HG02759 (cell line): Measurements from ENCODE around the gene SPINT1.

Experiments
- ATAC-seq: cut with Tn5 transposase; IDR thresholded peaks from one replicate; pipeline ENCODE4 v1.9.1; 2021; ENCODE audit warnings: mild to moderate bottlenecking, moderate library complexity; ENCODE audit not compliant: unreplicated experiment

The SPINT1 gene

DNA sequence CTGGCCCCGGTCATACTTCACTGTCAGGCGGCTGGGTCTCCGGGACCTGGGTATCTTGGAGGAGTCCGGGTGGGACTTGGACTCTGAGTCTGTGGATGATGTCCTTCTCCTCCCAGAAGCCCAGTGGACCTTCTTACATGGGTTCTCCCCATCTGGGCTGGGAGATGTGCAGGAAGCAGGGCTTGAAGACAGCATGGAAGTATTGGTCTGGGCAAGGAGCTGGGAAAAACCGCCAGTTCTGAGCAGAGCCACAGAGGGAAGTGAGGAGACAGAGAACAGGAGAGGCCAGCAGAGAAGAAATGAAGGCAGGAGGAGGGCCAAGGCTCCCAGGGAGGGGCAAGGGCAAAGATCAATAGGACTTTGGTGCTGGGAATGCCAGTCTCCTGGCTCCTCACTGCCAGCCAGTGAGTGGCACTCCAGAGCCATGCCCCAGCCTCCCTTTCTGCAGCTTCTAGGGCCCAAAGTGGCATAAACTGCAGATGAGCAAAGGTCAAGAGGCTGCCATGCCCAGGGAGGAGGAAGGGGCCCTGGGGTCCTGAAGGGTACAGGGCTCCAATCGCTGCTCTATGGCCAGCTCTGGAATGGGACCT, 15.3 kb upstream of the SPINT1 start, which contains the start of gene PPP1R14D:
Gene PPP1R14D, minus strand, starts transcription at position 262 of the 590 bp plus-strand sequence. Its CDS starts 67 bp downstream, at position 195.
- ATAC-seq = no peak

DNA sequence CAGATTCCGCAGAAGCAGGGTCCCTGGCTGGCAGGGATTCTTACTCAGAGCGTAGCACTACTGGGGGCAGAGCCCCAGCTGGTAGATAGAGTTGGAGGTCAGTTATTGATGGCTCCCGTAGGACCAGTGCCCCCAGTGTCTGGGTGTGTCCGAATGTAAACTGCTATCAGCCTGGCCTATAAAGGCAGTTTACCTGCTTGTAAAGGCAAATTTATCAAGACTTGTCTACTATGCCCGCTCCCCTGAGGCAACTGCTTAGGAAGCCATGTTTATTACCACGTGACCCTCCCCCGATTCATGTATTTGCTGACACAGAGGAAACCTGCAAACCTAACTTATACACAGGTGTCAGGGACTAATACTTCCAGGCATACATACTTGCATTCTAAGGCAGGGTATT, 14.7 kb upstream of the SPINT1 start:
- no peak for ATAC-seq

DNA sequence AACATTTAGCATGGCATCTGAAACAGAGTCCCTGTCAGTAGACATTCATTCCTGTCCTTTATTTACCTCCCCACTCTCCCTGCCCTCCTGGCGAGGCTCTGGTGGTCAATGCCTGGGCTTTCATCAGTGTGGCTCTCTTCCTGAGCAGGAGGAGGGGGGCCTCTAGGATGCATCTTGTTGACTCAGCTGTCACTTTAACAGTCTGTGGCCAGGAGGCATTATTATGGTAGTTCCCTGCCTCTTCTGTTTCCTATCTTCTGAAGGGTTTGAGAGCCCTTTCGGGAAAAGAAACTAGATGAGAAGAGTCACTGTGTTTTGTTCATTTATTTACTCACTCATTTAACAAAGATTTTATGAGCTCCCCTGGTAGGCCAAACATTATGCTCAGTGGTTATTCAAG, 13.0 kb upstream of the SPINT1 start:
- ATAC-seq = no peak

DNA sequence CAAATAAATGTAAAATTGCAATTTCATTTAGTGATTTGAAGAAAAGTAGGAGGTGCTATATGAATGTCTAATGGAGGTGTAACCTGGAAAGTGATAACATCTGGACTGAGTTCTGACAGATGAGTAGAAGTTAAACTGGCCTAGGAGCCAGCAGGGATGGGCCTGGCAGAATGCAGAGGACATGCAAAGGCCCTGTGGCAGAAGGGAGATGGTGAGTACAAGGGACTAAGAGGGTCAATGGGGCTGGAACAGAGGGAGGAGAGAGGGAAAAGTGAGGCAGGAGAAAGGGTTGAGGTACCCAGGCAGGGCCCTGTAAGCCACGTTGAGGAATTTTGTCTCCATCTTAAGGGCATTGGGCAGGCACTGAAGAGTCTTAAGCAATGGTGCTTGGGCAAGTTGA, 12.0 kb upstream of the SPINT1 start:
- no peak for ATAC-seq

DNA sequence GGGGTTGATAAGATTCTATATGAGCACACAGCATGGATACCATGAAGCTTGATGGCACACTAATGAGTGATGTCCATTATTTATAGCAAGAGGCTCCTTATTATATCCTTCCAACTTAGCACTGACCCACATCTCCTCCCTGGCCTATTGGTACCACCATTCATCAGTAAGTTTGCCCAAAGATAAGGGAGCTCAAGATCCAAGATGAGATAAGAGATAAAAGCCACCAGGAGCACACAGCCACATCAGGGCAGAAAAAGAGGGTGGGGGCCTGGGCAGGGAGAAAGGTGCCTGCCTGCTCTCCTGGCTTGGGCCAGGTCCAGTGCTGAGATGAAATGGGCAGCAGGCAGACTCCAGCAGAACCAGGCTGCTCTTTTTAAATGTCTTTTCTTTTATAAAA, 10.9 kb upstream of the SPINT1 start:
- ATAC-seq = no peak

DNA sequence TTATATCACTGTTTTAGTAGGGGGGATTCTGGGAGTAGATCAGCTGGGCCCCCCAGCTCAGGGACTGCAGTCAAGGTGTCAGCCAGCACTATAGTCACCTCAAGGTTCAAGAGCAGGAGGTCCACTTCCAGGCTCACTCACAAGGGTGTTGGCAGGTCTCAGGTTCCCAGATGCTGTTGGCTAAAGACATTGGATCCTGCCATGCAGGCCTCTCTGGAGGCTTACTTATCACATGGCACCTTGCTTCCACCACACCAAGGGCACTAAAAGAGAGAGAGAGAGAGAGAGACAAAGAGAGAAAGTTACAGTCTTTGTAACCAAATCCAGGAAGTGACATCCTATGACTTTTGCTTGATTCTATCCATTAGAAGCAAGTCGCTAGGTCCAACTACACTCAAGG, 7.8 kb upstream of the SPINT1 start:
- no peak for ATAC-seq

DNA sequence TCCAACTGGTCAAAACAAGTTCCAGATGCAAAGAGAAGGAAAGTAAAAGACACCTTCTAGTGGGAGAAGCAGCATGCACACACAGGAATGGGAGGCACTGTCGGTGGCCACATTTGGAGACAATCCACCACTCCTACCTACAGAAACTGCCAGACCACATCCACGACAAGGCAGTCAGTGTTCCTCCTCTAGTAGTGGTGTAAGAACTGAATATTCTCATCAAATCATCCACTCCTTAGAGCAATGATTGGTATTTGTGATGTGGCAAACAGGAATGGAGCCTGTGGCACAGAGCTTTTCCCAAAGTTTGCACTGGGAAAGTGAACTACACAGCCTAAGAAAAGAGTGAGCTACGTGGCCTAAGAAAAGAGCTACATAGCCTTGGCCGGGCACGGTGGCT, 5.1 kb upstream of the SPINT1 start:
- no peak for ATAC-seq

DNA sequence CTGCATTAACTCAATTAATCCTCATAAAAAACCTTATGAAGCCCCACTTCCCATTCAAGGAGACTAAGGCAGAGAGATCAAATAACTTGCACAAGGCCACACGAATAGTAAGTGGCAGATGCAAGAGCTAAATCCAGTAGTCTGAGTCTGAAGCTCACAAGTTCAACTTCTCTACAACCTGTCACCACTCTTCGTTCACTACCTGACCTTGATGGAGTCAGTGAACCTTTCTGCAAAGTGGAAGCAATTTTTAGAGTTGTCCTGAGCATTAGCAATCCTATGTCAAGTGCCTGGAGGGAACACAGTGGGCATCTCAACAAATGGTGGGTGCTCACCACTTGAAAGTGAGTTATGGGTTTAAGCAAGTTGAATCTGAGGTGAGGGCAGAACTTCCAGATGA, 2.1 kb upstream of the SPINT1 start:
- ATAC-seq = no peak

DNA sequence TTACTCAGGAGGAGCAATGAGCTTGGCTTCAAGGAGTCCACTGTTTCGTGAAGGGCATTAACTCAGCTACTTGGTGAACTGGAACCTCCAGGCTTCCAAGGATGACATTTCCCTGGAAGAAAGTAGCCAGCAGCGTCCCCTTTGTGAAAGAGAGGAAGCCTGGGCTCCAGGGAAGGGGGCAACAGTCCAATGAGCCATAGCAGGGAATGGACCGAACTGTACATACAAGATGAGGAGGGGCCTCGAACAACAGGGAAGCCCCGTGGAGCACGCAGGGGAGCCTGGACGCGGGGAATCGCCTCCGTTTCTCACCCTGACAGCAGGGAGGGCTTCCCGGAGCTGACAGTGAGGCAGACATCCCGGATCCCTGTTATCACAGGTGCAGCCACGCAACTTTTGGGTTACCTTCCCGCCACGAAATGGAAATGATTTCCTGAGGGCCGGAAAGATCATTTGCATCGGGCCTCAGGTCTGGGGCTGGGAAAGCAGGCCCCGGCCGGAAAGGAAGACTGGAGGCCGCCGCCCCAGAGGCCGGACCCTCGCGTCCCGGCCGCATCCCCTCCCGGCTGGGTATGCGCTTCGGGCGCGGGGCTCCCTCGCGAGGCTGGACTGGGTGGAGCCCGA, 475 bp upstream of the SPINT1 start:
- no peak for ATAC-seq

DNA sequence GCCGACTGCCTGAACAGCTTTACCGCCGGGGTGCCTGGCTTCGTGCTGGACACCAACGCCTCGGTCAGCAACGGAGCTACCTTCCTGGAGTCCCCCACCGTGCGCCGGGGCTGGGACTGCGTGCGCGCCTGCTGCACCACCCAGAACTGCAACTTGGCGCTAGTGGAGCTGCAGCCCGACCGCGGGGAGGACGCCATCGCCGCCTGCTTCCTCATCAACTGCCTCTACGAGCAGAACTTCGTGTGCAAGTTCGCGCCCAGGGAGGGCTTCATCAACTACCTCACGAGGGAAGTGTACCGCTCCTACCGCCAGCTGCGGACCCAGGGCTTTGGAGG, 815 bp downstream of the SPINT1 start:
- ATAC-seq = no peak

DNA sequence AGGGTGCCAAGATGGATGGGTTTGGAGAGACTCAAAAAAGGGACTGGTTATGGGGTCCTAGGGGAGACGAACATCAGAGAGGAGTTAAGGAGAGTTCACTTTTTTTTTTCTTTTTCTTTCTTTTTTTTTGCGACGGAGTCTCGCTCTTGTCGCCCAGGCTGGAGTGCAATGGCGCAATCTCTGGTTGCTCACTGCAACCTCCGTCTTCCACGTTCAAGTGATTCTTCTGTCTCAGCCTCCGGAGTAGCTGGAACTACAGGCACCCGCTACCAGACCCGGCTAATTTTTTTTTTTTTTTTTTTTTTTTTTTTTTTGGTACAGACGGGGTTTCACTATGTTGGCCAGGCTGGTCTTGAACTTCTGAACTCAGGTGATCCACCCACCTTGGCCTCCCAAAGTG, 1.2 kb downstream of the SPINT1 start:
- no peak for ATAC-seq

DNA sequence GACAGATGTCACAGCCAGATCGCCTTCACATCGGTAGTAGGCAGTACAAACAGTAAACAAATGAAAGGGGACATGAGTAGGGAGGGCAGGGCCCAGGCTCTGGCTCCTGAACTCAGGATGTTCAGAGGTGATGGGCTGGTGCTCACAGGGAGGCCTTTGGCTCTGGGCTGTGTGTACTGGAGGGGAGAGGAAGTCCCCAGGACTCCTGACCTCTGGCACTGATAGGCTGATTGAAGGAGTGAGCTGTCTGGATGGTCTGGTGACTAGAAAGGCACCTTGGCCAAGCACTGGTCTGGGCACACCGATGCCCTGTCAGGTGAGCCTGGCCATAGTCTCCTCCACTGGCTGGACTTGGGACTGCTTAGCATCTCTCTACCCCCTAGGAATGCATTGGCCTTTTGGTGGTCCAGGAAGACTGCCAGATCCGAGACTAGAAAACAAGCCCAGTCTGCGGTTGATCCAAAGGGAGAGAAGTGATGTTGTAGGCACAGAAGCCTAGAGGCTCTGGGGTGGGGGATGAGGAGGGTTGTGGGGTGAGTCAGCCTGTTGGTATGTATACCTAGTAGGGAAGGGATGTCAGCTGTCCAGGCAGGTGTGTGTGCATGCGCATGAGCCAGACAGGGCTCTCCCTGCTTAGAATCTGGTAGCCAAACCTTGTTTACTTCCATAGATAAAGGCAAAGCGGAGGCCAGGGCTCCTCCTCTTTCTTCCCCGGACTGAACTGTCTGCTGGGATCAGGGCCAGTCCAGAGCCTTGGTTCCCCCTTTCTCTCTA, 1.9 kb downstream of the SPINT1 start:
- ATAC-seq = no peak

DNA sequence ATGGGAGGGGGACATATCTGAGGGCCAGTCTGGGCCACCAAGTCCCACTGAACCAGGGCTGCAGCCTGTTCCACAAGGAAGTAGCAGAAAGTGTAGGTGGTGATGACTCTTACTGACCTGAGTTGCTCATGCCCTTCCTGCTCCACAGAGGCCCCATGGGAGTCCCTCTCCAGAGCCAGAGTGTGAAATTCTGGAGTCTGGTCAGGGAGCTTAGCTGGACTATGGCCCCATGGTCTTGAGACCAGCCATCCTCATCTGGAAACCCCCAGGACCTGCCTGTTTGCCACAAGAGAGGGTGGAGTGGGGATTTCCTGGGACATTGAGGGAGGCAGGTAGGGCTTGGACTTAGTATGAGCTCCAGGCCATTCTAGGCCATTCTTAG, 3.0 kb downstream of the SPINT1 start:
- peak; percentile 23 for ATAC-seq

DNA sequence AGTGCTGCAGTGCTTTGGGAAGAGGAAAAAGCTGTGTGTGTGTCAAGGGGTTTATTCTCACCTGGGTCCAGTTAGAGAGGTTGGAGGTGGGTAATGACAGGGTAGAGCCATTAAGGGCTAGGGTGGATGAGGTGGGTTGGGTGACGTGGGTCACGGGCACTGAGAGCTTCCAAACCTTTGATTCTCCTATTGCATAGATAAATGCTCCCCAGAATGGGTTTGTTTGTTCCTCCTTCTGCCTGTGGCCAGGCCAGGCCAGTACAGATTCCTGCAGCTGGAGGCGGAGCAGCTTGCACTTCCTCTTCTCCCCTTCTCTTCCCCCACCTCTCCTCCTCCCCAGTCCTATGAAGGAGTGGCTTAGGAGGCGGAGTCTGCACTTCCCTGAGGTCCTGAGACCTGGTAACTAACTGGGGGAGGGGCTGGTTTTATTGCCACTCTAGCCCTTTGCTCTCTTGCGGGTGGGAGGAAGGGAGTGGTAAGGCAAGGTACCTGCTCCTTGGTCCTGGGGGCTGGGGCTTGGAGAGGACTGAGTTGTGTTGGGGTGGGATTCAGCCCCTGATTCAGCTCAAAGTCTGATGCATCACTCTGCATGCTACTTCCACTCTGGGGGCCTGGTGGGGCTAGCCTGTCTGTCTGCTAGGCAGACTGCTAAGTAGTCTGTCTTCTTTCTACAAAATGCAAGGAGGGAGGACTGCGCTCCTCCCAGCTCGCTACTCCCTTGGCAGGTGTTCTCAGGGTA, 3.5 kb downstream of the SPINT1 start:
- peak; percentile 81 for ATAC-seq

DNA sequence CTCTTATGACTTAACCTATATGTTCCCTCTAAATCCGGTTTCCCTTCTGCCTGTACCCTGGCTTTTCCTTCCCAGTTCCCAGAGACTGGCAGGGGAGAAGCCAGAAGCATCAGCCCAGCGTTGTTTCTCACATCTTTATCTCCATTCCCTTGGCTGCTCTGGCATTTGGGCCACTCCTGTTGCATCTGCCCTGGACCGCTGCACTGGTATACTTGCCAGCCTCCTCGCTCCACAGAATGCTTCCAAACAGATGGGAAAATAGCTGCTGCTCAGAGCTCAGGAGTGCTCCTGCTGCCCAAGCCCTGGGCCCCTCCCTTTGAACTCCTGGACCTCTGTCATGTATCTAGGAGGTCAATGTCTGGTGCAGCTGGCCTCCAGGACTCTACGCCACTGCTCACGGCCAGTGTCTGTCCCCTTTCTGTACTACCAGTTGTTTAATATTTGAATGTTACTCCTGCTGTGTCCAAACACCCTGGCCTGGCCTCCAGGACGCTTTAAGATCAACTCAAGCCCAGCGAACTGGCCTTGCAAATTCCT, 6.8 kb downstream of the SPINT1 start:
- ATAC-seq = no peak

DNA sequence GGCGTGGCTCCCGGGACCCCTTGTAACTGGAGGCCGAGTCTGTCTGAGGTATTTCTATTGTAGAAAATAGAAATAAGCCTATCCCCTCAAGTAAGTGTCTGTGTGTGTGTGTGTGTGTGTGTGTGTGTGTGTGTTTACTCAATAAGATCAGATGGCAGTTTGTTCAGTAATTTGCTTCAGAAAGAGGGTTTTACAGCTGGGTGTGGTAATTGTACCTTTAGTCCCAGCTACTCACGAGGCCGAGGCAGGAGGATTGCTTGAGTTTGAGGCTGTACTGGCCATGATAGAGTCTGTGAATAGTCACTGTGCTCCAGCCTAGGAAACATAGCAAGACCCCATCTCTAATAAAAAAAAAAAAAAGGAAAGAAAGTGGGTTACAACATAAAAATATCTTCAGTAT, 8.7 kb downstream of the SPINT1 start:
- ATAC-seq = no peak

DNA sequence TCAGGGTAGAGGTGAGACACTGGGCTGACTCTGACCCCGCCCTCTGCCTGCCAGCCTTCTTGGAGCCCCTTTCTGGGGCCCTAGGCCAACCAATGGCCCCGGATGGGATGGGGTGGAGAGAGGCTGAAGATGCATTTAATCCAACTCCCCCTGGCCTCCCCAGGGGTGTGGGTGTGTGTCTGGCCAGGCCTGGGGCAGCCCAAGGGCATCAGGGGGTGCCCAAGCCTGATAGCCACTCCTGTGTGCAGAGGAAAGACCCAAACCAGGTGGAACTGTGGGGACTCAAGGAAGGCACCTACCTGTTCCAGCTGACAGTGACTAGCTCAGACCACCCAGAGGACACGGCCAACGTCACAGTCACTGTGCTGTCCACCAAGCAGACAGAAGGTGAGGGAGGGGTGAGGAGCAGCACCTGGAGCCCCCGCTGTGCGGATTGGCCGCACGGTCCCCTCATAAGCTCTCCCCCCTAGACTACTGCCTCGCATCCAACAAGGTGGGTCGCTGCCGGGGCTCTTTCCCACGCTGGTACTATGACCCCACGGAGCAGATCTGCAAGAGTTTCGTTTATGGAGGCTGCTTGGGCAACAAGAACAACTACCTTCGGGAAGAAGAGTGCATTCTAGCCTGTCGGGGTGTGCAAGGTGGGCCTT, 9.5 kb downstream of the SPINT1 start:
- ATAC-seq = no peak

DNA sequence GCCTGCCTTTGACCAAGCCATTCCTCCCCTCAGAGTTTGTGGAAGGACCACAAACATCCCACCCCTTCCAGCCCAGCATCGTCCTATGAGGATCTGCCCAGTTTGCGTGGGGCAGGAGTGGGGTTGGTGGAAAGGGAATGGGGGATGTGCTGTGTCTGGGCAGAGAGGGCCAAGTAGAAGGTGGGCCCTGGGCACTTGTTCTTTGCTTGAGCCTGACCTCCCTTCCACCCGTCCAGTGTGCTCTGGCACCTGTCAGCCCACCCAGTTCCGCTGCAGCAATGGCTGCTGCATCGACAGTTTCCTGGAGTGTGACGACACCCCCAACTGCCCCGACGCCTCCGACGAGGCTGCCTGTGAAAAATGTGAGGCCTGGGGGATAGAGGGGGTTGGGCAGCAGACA, 10.3 kb downstream of the SPINT1 start:
- no peak for ATAC-seq

DNA sequence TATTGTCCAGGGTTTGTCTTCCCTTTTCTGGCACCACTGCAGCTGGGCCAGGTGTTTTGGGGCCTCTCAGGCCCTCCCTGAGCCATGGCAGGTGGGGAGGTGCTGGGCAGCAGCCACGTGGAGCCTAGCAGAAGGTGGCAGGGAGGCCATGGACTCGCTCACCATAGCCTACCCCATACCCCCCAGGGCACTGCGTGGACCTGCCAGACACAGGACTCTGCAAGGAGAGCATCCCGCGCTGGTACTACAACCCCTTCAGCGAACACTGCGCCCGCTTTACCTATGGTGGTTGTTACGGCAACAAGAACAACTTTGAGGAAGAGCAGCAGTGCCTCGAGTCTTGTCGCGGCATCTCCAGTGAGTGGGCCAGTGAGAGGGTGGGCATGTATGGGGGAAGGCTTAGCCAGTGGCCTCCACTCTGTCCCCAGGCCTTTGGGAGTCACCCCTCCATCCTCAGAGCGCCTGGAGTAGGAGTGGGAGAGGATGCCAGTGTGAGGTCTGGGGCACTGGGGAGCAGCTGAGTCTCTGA, 11.9 kb downstream of the SPINT1 start:
- no peak for ATAC-seq

DNA sequence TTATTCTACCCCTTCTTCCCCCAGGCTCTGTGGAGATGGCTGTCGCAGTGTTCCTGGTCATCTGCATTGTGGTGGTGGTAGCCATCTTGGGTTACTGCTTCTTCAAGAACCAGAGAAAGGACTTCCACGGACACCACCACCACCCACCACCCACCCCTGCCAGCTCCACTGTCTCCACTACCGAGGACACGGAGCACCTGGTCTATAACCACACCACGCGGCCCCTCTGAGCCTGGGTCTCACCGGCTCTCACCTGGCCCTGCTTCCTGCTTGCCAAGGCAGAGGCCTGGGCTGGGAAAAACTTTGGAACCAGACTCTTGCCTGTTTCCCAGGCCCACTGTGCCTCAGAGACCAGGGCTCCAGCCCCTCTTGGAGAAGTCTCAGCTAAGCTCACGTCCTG, 12.9 kb downstream of the SPINT1 start:
- ATAC-seq = no peak
